Body of pancreas (tissue), 4 donors: ENCODE measurements around the gene ADCYAP1R1.

Experiments used
- POLR2A ChIP-seq, 3 donors: fragments of 450-650 bp; IDR thresholded peaks; one replicate each; pipeline ENCODE4 v1.6.1; 2016; ENCODE audit warnings: antibody characterized with exemption in 3 of 3, mild to moderate bottlenecking in 2 of 3
- TF ChIP-seq, protein P1 (sequence below), 7 experiments: fragments of 450-650 bp in 4 of 7; fragments of 200-600 bp in 3 of 7; sonication (generic) in 3 of 7; IDR thresholded peaks; one replicate each; pipeline ENCODE4 v1.5.1; 2016 to 2019; ENCODE audit warnings: antibody characterized with exemption in 7 of 7

DNA sequence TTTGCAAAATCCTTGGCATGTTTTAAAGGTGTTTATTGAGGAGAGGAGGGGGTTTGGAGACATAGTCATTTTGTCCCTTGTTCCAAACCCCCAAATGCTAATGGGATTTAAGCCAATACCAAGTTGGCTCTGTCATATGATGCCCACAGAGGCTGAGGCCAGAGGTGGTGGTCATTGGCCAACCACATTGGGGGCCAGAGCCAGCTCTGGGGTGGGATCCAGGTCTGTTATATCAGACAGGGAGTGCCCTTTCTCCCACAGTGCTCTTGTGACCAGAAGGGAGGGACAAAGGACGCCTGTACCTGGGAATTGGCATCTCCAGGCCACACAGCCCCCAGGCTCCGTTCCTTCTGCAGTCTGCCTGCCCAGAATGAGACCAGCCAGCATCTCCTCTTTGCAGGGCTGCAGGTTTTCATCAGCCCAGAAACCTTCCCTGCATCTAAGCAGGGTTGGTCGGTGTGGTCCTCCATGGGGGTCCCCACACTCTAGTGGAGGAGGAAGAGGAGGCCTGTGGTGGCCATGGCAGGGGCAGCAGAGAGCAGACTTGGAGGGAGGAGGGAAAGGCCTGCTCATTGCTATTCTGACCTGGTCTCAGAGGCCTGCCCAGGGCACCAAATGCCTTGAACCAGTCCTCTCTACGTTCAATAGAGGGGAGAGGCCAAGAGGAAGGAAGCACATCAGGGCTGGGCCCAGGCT is 17.9 kb downstream of the ADCYAP1R1 start:
- TF ChIP-seq, protein P1, sequence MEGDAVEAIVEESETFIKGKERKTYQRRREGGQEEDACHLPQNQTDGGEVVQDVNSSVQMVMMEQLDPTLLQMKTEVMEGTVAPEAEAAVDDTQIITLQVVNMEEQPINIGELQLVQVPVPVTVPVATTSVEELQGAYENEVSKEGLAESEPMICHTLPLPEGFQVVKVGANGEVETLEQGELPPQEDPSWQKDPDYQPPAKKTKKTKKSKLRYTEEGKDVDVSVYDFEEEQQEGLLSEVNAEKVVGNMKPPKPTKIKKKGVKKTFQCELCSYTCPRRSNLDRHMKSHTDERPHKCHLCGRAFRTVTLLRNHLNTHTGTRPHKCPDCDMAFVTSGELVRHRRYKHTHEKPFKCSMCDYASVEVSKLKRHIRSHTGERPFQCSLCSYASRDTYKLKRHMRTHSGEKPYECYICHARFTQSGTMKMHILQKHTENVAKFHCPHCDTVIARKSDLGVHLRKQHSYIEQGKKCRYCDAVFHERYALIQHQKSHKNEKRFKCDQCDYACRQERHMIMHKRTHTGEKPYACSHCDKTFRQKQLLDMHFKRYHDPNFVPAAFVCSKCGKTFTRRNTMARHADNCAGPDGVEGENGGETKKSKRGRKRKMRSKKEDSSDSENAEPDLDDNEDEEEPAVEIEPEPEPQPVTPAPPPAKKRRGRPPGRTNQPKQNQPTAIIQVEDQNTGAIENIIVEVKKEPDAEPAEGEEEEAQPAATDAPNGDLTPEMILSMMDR (IDR thresholded peaks at IDR 0.05): no peak
- TF ChIP-seq POLR2A (IDR thresholded peaks at IDR 0.05): no peak
